ENCODE data around the gene FGD3.

Gene FGD3

DNA sequence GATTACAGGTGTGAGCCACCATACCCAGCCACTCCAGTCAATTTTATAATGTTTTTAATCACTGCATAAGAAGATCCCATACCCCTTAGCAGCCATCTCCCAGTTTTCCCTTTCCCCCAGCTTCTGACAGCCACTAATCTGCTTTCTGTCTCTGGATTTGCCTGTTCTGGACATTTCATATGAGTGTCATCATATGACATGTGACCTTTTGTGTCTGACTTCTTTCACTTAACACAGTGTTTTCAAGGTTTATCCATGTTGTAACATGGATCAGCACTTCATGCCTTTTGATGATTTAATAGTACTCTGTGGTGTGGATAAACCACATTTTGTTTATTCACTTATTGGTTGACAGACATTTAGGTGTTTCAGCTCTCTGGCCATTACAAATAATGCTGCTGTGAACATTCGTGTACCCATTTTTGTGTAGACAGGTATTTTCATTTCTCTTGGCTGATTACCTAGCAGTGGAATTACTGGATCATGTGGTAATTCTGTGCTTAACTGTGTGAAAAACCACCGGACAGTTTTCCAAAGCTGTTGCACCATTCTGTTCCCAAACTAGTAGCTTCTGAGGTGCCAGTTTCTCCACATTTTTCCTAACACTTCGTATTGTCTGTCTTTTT is 119.8 kb downstream of the FGD3 start:
- no peak for DNase-seq (ENCODE audit: low read depth, low spot score)
- no peak overlapping the region for H3K27ac ChIP-seq
- H3K9me3 ChIP-seq (ENCODE audit: low read depth, low read length): no peaks in the 10 kb centered on the region
- TF ChIP-seq FOXP2 (optimal IDR thresholded peaks at IDR 0.05; ENCODE audit: control extremely low read depth, extremely low read length, insufficient read depth) (no peak), EZH2 (IDR thresholded peaks at IDR 0.05) (no peak), POLR2AphosphoS5 (IDR thresholded peaks at IDR 0.05; ENCODE audit: borderline replicate concordance, low read depth, low read length) (no peak)
- no peak overlapping the region for H3K9ac ChIP-seq (ENCODE audit: insufficient read length)
- no peak overlapping the region for H3K4me3 ChIP-seq
- no peaks in the 10 kb centered on the region for H3K36me3 ChIP-seq (ENCODE audit: insufficient read depth, low read length)

DNA sequence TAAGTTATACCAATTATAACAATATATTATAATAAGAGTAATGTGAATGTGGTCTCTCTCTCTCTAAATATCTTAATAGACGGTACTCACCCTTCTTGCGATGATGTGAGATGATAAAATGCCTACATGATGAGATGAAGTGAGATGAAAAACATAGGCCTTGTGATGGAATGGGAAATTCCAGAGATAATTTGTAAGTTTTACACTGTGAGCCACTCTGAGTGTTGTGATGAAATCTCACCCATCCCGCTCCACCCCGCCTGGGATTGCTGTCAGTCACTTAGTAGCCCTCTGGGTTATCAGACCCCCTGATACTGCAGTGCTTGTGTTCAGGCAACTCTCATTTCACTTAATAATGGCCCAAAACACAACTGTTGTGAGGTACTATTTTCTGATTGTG is 121.6 kb downstream of the FGD3 start:
- H3K9me3 ChIP-seq (ENCODE audit: low read depth, low read length): no peaks in the 10 kb centered on the region

DNA sequence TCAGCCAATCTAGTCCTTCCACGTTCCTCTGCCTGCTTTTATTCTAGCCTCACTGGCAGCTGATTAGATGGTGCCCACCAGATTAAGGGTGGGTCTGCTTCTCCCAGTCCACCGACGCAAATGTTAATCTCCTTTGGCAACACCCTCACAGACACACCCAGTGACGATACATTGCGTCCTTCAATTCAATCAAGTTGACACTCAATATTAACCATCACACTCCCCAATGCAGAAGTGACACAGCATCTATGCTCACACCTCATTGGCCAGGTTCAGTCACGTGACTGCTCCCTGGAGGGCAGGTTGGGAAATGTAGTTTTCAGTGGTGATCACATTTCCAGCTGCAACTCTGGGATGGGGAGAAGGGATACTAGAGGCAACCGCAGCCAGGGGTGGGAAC is 124.1 kb downstream of the FGD3 start:
- Histone ChIP-seq H3K36me3 (ENCODE audit: insufficient read depth, low read length) (no peaks in the 10 kb centered on the region), H3K27ac (no peak overlapping the region), H3K4me3 (no peak overlapping the region), H3K9ac (ENCODE audit: insufficient read length) (no peak overlapping the region), H3K9me3 (ENCODE audit: low read depth, low read length) (no peaks in the 10 kb centered on the region)
- DNase-seq (ENCODE audit: low read depth, low spot score): no peak
- TF ChIP-seq EZH2 (IDR thresholded peaks at IDR 0.05) (no peak), FOXP2 (optimal IDR thresholded peaks at IDR 0.05; ENCODE audit: control extremely low read depth, extremely low read length, insufficient read depth) (no peak), POLR2AphosphoS5 (IDR thresholded peaks at IDR 0.05; ENCODE audit: borderline replicate concordance, low read depth, low read length) (no peak)

More for the DNA sequence above, 121.6 kb downstream of the FGD3 start:
- H3K9ac ChIP-seq (ENCODE audit: insufficient read length): no peak overlapping the region
- H3K4me3 ChIP-seq: no peak overlapping the region
- DNase-seq (ENCODE audit: low read depth, low spot score): no peak
- no peaks in the 10 kb centered on the region for H3K36me3 ChIP-seq (ENCODE audit: insufficient read depth, low read length)
- H3K27ac ChIP-seq: no peak overlapping the region
- TF ChIP-seq FOXP2 (optimal IDR thresholded peaks at IDR 0.05; ENCODE audit: control extremely low read depth, extremely low read length, insufficient read depth) (no peak), EZH2 (IDR thresholded peaks at IDR 0.05) (no peak), POLR2AphosphoS5 (IDR thresholded peaks at IDR 0.05; ENCODE audit: borderline replicate concordance, low read depth, low read length) (no peak)

DNA sequence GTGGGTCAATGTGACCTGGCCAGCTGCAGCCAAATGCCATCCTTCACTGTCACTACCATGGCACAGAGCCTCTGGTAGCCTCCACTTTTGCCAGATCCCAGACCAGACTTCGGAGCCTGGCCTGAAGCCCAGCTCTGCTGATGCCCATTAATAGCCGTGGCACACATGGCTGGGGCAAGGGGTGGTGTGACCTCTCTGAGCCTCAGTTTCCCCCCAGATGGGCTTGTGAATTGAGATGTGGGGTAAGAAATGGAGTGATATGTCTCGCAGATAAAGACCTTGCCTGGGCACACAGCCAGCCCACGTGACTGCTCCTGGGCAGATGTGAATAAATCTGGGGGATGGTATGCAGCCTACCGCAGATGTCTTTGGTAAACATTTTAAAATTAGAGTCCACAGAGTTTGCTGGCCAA is 125.1 kb downstream of the FGD3 start:
- no peak overlapping the region for H3K27ac ChIP-seq
- no peaks in the 10 kb centered on the region for H3K9me3 ChIP-seq (ENCODE audit: low read depth, low read length)
- no peak overlapping the region for H3K9ac ChIP-seq (ENCODE audit: insufficient read length)
- TF ChIP-seq POLR2AphosphoS5 (IDR thresholded peaks at IDR 0.05; ENCODE audit: borderline replicate concordance, low read depth, low read length) (no peak), EZH2 (IDR thresholded peaks at IDR 0.05) (no peak), FOXP2 (optimal IDR thresholded peaks at IDR 0.05; ENCODE audit: control extremely low read depth, extremely low read length, insufficient read depth) (no peak)
- no peaks in the 10 kb centered on the region for H3K36me3 ChIP-seq (ENCODE audit: insufficient read depth, low read length)
- no peak overlapping the region for H3K4me3 ChIP-seq
- no peak for DNase-seq (ENCODE audit: low read depth, low spot score)

DNA sequence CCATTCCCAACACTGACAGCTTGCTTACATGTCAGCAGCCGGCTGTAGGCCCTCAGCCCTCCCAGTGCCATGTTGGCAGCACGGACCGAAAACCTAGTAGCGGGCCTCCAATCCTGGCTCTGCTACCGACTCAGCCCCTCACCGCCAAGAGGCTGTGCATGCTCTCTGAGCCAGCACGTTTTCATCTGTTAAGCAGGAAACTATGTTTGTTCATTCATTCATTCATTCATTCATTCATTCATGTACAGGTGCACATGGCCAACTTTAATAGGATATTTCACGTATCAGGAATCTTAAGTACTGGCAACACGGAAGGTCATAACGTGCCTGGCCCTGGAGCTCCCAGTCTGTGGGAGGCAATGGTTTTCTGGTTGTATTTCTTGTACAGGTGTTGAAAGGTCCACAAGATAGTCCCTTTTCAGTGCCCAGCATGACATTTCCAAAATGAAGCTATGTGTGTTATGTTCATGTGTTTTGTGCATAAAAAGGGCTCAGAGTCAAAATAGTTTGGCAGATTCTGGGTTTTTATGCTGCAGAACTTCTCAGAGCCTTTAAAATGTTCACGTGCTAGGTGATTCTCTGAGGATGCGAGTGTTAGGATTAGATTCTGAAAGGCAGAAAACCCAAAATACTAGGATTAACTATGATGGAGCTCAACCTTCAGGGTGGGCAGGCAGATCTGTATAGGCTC is 128.9 kb downstream of the FGD3 start:
- Histone ChIP-seq H3K9me3 (ENCODE audit: low read depth, low read length) (no peaks in the 10 kb centered on the region), H3K36me3 (ENCODE audit: insufficient read depth, low read length) (no peaks in the 10 kb centered on the region), H3K9ac (ENCODE audit: insufficient read length) (no peak overlapping the region), H3K4me3 (no peak overlapping the region), H3K27ac (no peak overlapping the region)
- TF ChIP-seq POLR2AphosphoS5 (IDR thresholded peaks at IDR 0.05; ENCODE audit: borderline replicate concordance, low read depth, low read length): no peak
- no peak for TF ChIP-seq EZH2 (IDR thresholded peaks at IDR 0.05)
- no peak for TF ChIP-seq FOXP2 (optimal IDR thresholded peaks at IDR 0.05; ENCODE audit: control extremely low read depth, extremely low read length, insufficient read depth)
- DNase-seq (ENCODE audit: low read depth, low spot score): no peak

DNA sequence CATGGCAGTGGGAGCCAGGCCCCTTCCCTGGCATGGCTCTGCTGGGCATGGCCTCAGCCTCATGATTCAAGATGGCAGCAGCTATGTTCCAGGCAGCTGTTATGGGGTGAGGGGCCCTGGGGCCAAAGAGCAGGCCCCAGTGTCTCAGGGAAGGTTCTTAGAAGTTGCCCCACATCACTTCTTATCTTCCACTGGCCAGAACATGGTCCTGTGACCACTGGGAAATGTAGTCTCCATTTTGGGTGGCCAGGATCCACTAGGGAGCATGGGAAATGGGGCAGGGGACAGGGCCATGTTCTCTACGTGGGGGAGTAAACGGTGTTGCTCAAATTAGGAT is 129.4 kb downstream of the FGD3 start:
- Histone ChIP-seq H3K9ac (ENCODE audit: insufficient read length) (no peak overlapping the region), H3K9me3 (ENCODE audit: low read depth, low read length) (no peaks in the 10 kb centered on the region), H3K27ac (no peak overlapping the region), H3K4me3 (no peak overlapping the region), H3K36me3 (ENCODE audit: insufficient read depth, low read length) (no peaks in the 10 kb centered on the region)
- no peak for DNase-seq (ENCODE audit: low read depth, low spot score)
- no peak for TF ChIP-seq POLR2AphosphoS5 (IDR thresholded peaks at IDR 0.05; ENCODE audit: borderline replicate concordance, low read depth, low read length)
- TF ChIP-seq EZH2 (IDR thresholded peaks at IDR 0.05): no peak
- TF ChIP-seq FOXP2 (optimal IDR thresholded peaks at IDR 0.05; ENCODE audit: control extremely low read depth, extremely low read length, insufficient read depth): no peak

DNA sequence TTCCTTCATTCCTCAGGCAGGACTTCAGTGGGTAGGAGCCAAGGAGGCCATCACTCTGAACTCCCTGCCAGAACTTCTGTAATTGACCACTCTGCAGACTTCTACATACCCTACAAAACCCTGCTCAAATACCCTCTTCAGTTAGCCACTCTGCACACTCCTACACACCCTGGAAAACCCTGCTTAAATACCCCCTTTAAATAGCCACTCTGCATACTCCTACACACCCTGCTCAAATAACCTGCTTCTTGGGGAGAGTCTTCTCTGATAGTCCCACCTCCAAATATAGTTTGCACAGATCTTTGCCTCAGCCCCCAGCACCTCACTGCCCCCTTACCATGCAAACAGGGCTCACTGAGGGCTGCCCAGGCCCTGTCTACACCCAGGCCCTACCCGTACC is 130.0 kb downstream of the FGD3 start:
- Histone ChIP-seq H3K4me3 (no peak overlapping the region), H3K9me3 (ENCODE audit: low read depth, low read length) (no peaks in the 10 kb centered on the region)
- TF ChIP-seq EZH2 (IDR thresholded peaks at IDR 0.05) (no peak), FOXP2 (optimal IDR thresholded peaks at IDR 0.05; ENCODE audit: control extremely low read depth, extremely low read length, insufficient read depth) (no peak), POLR2AphosphoS5 (IDR thresholded peaks at IDR 0.05; ENCODE audit: borderline replicate concordance, low read depth, low read length) (no peak)

DNA sequence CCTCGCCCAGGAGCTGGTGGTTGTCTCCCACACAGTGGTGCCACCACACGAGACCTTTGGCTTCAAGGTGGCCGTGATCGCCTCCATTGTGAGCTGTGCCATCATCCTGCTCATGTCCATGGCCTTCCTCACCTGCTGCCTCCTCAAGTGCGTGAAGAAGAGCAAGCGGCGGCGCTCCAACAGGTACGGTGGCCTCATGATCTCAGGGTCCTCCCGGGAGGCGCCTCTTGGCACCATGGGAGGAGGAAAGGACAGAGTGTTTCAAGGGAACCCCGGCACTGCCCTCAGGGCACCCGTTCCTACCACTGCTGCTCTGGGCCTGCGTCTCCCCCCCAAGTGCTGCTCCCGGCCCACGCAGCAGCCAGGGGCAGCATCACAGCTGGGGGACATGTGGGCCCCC is 130.5 kb downstream of the FGD3 start:
- TF ChIP-seq EZH2 (IDR thresholded peaks at IDR 0.05): no peak
- TF ChIP-seq FOXP2 (optimal IDR thresholded peaks at IDR 0.05; ENCODE audit: control extremely low read depth, extremely low read length, insufficient read depth): no peak
- no peak for TF ChIP-seq POLR2AphosphoS5 (IDR thresholded peaks at IDR 0.05; ENCODE audit: borderline replicate concordance, low read depth, low read length)
- Histone ChIP-seq H3K9me3 (ENCODE audit: low read depth, low read length) (no peaks in the 10 kb centered on the region), H3K27ac (no peak overlapping the region)

More for the DNA sequence above, 130.0 kb downstream of the FGD3 start:
- H3K27ac ChIP-seq: no peak overlapping the region
- no peak for DNase-seq (ENCODE audit: low read depth, low spot score)
- H3K36me3 ChIP-seq (ENCODE audit: insufficient read depth, low read length): no peaks in the 10 kb centered on the region
- H3K9ac ChIP-seq (ENCODE audit: insufficient read length): no peak overlapping the region

More for the DNA sequence above, 130.5 kb downstream of the FGD3 start:
- H3K9ac ChIP-seq (ENCODE audit: insufficient read length): no peak overlapping the region
- H3K4me3 ChIP-seq: no peak overlapping the region
- no peak for DNase-seq (ENCODE audit: low read depth, low spot score)
- no peaks in the 10 kb centered on the region for H3K36me3 ChIP-seq (ENCODE audit: insufficient read depth, low read length)
